SK-N-SH (cell line): Measurements from ENCODE around the gene ID4.

Experiments used
- CTCF ChIP-seq: fragments of 200-600 bp; sonication (generic); IDR thresholded peaks from 2 replicates; pipeline ENCODE4 v1.6.1; 2017; ENCODE audit warnings: antibody characterized with exemption, mild to moderate bottlenecking, moderate library complexity
- EP300 ChIP-seq, 2 experiments: IDR thresholded peaks; 2 replicates each; pipeline versions ENCODE4 v1.4.0 to v1.6.1; 2012; ENCODE audit warnings: borderline replicate concordance in 1 of 2, low read depth in 1 of 2, low read length in 1 of 2
- IRF3 ChIP-seq: fragments of 150-350 bp; IDR thresholded peaks from 2 replicates; pipeline ENCODE4 v1.6.1; 2016; ENCODE audit warnings: mild to moderate bottlenecking, low read depth, low read length
- USF2 ChIP-seq: fragments of 150-350 bp; IDR thresholded peaks from 2 replicates; pipeline ENCODE4 v1.6.1; 2017; ENCODE audit warnings: antibody characterized with exemption, low read length, low read depth, borderline replicate concordance

- TF ChIP-seq IRF3 (no peak), CTCF (no peak), USF2 (no peak), EP300 (IDR thresholded peaks at IDR 0.05; ENCODE audit: borderline replicate concordance in 1 of 2, low read depth in 1 of 2, low read length in 1 of 2) (no peak)
Measured at GRCh38 chr6:19818805-19819204, 18.4 kb upstream of the ID4 start.
